Activated CD4-positive, alpha-beta T cell treated with anti-CD3 and anti-CD28 coated beads, Interleukin-2, amount 50 U/mL, for 16 hours (primary cell): ENCODE data around the gene SLC6A6.

Experiments
- DNase-seq: peaks from one replicate; pipeline ENCODE4 v3.0.0-alpha.2; 2020

The SLC6A6 gene

GRCh38 chr3:14525685-14526631 lies 123.6 kb downstream of the SLC6A6 start:
- DNase-seq = no peak

GRCh38 chr3:14528081-14528480 lies 125.7 kb downstream of the SLC6A6 start:
- no peak for DNase-seq

- DNase-seq = no peak
These were observed 129.5 kb downstream of the SLC6A6 start for GRCh38 chr3:14531856-14532395.

DNA sequence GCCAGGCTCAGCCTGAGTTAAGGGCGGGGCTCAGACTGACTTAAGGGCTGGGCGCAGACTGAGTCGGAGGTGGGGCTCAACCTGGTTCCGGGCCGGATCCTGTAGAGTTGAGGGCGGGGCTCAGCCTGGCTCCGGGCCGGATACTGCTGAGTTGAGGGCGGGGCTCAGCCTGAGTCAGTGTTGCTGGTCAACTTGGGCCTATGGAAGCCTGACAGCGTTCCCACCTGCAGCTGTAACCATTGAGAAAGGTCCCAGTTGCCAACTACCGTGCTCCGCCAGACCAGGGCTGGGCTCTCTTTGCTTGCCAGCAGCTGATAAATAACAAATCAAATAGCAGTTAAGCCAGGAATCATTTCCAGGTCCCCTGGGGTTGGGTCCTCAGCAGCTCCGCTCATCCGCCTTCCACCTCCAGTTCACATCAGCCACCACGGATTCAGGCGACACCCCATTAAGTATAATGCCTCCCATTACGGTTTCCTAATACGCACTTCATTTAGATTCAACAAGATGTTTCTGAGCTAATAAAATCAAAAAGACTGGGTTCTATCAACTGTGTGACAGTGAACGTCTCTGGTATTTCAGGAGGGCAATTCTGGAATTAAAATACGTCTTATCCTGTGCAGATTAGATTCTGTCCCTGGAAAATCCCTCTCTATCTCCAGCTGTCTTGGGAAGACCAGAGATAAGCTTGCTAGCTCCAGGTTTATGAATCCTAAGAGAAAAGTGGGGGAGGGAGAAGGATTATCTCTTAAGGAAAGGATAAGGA lies 130.5 kb downstream of the SLC6A6 start:
- no peak for DNase-seq

DNA sequence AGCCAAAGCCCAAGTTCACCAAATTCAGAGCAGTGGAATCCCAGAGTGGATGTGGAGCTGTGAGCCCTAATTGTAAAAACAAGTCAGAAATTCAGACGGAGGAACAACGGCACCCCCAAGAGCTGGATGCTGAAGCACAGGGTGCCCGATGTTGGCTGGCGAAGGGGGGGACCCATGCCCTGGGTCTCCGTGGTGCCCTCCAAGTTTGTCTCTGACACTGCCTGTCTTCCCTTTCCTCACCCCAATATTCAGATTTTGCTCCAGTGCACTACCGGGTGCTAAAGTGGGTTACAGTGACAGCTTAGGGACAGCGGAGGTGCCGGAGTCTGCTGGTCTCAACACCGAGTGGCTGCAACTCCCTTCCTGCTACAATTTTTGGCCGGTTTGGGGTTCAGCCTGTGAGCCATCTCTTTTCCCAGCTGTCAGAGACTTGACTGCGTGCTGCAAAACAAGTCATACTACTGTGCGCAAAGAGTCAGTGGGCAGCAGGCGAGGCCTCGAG lies 131.1 kb downstream of the SLC6A6 start:
- DNase-seq = no peak

GRCh38 chr3:14534516-14535191 lies 132.2 kb downstream of the SLC6A6 start:
- no peak for DNase-seq

GRCh38 chr3:14535616-14536015 lies 133.2 kb downstream of the SLC6A6 start:
- DNase-seq = no peak

DNA sequence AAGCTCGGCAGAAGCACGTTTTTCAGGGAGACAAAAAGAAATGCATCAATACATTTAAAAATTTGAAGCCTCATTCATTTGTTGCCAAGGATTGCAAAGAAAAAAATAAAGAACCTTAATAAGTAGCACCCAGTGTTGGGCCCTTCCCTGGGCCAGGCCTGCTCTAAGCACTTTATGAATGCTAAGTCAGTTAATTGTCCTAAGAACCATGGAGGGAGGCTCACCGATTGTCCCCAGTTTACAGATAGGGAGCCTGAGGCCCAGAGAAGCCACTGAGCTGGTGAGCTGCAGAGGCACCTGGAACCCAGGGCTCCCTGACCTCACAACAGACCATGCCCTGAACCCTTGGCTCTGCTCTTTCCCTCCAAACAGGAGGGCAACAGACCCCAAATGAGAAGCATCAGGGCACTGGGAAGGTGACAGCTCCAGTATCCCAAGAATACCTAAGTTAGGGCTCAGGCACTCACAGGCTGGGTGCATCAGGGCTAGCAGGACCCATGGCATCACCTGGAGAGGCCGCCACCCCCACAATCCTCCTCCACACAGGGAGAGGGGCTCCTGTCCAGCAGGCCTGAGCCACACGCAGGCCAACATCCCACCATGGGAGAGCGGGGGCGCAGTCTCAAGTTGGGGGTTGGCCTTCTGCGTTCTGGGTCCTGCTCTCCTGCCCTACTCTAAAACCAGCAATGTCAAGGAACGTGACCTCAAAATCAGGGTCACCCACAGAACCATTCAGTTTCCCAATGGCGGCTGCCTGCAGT lies 133.8 kb downstream of the SLC6A6 start:
- DNase-seq = no peak

DNA sequence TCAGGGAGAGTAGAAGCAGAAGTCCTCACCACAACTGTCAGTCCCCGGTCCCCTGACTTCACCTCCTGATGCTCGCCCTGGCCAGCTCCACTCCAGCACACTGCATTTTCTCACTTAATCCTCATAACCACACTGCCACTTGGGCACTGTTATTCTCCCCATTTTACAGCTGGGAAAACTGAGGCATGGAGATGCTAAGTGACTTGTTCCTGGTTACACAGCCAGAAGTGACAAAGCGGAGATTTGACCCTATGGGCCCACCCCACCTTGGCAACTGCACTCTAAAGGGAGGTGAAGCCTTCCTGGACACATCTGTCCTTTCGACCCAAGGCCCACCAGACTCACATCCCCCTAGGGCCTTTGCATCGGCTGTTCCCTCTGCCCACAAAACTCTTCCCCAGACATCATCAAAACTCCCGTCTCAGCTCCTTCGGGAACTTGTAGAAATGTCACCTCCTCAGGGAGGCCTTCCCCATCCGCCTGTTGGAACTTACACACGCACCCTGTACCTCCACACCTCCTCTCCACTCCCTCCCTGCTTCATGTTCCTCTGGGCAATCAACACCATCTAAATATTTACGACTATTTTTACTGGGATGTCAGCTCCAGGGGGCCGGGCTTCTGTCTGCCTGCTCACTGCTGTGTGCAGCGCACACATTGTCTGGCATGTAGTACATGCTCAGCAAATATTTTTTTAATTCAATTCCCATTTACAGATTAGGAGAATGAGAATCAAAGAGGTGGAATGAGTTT lies 134.6 kb downstream of the SLC6A6 start:
- DNase-seq = no peak

DNA sequence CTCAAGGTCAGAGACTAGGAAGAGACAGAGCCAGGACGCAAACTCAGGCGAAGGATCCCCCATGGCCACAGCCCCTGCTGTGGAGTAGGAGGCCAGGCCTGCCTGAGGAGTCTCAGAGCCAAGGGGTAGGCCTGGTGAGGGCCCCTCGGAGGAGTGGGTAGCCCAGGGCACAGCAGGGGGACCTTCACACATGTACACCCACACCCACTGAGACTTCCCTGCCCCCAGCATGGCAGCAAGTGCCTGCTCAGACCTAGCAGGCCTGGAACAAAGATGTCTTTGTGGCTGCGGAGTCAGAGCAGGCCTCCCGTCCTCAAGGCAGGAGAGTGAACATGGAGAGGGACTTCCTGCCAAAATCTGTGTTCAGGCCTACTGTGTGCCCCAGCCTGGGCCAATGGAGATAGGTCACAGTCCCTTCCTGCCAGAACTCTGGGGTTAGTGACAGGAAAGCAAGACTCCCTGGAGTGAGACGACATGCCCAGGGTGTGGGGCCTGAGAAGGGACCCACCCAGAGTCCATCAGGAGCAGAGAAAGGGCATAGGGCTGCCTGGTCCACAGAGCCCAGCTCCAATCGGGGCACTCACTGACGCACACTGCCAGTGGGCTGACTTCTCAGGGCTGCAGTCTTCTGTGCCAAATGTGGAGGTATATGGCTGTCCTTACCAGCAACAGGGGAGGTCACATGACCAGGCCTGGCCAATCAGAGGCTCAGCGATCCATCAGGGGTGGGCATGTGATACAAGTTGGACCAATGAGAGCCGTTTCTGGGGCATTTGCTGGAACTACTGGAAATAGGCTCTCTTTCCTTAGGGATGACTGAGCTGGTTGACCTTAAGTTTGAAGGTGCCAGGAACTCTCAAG lies 135.4 kb downstream of the SLC6A6 start:
- peak; percentile 9 for DNase-seq

DNA sequence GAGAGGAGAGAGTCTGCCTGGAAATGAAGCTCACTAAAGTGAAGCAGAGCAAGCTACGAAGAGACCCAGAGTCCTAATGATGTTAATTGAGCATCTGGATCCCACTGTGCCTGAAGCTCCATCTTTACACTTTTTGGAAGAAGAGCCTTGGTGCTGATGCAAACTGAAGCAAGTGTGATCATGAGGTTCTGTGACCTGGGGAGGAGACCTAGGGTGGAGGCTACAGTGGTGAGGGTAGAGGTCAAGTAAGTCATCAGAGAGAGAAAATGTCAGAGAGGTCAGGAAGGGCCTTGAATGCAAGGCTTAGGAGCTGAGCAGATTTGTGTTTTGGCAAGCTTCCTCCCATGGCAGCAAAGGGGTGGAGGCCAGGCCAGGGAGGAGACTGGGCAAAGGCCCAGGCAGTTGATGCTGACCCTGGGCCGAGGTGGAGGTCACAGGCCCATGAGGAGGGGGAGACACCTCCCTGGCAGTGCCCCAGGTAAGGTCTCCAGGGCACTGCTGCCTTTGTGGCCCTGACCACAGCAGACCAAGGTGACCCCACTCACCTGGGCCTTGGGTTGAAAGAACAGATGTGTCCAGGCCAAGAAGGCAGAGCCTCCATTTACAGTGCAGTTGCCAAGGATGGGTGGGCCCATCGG lies 136.2 kb downstream of the SLC6A6 start:
- DNase-seq = no peak
